Neural progenitor cell (in vitro differentiated cells): Measurements from ENCODE around the gene SNCAIP.

Experiments
- EZH2 ChIP-seq: fragments of 200-600 bp; sonication (generic); IDR thresholded peaks from 2 replicates; pipeline ENCODE4 v1.6.1; 2017; ENCODE audit warnings: antibody characterized with exemption, mild to moderate bottlenecking, moderate library complexity
- EZH2phosphoT487 ChIP-seq: fragments of 200-600 bp; sonication (generic); IDR thresholded peaks from 2 replicates; pipeline ENCODE4 v1.6.1; 2017; ENCODE audit warnings: antibody characterized with exemption
- TF ChIP-seq, protein P1 (sequence below): fragments of 200-600 bp; sonication (generic); IDR thresholded peaks from 2 replicates; pipeline ENCODE4 v1.5.1; 2017; ENCODE audit warnings: antibody characterized with exemption, mild to moderate bottlenecking

DNA sequence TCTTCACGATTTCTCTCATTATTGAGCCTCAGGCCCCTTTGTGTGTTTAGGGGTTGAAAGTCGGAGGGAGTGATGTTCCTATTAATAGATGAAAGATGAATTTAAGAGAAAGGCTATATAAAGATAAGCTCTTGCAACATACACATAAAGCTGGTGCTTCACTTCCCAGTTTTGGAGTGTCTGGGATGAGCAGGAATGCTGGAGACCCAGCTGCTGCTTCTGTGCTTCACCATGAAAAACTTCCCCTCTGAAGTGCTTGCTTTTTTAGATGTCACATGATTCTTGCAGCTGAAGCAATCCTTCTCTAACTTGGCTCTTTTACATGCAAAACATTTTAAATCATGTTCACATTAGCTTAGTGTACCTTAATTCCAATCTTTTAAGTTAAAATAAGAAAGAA is 19.7 kb upstream of the SNCAIP start:
- TF ChIP-seq, protein P1, sequence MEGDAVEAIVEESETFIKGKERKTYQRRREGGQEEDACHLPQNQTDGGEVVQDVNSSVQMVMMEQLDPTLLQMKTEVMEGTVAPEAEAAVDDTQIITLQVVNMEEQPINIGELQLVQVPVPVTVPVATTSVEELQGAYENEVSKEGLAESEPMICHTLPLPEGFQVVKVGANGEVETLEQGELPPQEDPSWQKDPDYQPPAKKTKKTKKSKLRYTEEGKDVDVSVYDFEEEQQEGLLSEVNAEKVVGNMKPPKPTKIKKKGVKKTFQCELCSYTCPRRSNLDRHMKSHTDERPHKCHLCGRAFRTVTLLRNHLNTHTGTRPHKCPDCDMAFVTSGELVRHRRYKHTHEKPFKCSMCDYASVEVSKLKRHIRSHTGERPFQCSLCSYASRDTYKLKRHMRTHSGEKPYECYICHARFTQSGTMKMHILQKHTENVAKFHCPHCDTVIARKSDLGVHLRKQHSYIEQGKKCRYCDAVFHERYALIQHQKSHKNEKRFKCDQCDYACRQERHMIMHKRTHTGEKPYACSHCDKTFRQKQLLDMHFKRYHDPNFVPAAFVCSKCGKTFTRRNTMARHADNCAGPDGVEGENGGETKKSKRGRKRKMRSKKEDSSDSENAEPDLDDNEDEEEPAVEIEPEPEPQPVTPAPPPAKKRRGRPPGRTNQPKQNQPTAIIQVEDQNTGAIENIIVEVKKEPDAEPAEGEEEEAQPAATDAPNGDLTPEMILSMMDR, result no peak
- TF ChIP-seq EZH2 (no peak), EZH2phosphoT487 (no peak)
